Caco-2 (cell line): ENCODE data around the gene IQCK. TPM values are rescaled to one million over a fixed set of nuclear protein-coding genes. Genes with fewer than 3 reads are reported as not detected.
A peak's percentile ranks its signal among the peaks of the same experiment; 100 is the strongest.

Experiments
- Bru-seq: library from RNA; stranded (reverse); fragments of 400-500 nt; gene quantifications from one replicate; lab custom pipeline; 2021; lab: Mats Ljungman, UMichigan
- BruChase-seq, 2 experiments: library from RNA; stranded (reverse); fragments of 400-500 nt; gene quantifications; one replicate each; lab custom pipeline; 2021; lab: Mats Ljungman, UMichigan
- BruUV-seq: library from RNA; stranded (reverse); fragments of 400-500 nt; replicated peaks from 2 replicates; lab custom pipeline; 2021; lab: Mats Ljungman, UMichigan
- CTCF ChIA-PET: fragments of 300-600 bp; sonication (Branson Sonifier 250); formaldehyde crosslinking; loops from one replicate; lab custom pipeline; 2022; ENCODE audit warnings: antibody characterized with exemption; lab: Charles Lee
- POLR2A ChIA-PET: fragments of 300-600 bp; sonication (Branson Sonifier 250); formaldehyde crosslinking; loops from one replicate; lab custom pipeline; 2022; ENCODE audit warnings: antibody characterized with exemption; lab: Charles Lee
- DNase-seq, 2 experiments: peaks; one replicate each; pipeline versions ENCODE4 v3.0.0 to v3.0.0-alpha.2; 2020 to 2022
- H3K27me3 ChIP-seq: replicated peaks from 2 replicates; pipeline ENCODE4 v1.6.0; 2011; ENCODE audit warnings: low read length; ENCODE audit not compliant: control insufficient read depth, insufficient read depth
- H3K36me3 ChIP-seq: 2 replicates; pipeline ENCODE4 v1.5.1; 2011; ENCODE audit warnings: low read length; ENCODE audit not compliant: control insufficient read depth, insufficient read depth
- H3K4me1 ChIP-seq: fragments of 250-450 bp; sonication (Bioruptor Pico); 2 replicates; pipeline ENCODE4 v1.5.1; 2020; ENCODE audit warnings: mild to moderate bottlenecking
- H3K4me3 ChIP-seq: 2 replicates; pipeline ENCODE4 v1.5.1; 2011; ENCODE audit warnings: low read depth, mild to moderate bottlenecking, control low read depth, low read length
- H3K9me3 ChIP-seq: fragments of 250-450 bp; sonication (Bioruptor Pico); 2 replicates; pipeline ENCODE4 v1.5.1; 2020; ENCODE audit warnings: mild to moderate bottlenecking, moderate library complexity
- H3K27ac Mint-ChIP-seq: one replicate; pipeline ENCODE4 v1.8.0; 2022; ENCODE audit warnings: mixed read lengths; ENCODE audit not compliant: unreplicated experiment
- H3K27me3 Mint-ChIP-seq: one replicate; pipeline ENCODE4 v1.8.0; 2022; ENCODE audit warnings: mixed read lengths; ENCODE audit not compliant: insufficient read depth, unreplicated experiment
- H3K36me3 Mint-ChIP-seq: one replicate; pipeline ENCODE4 v1.8.0; 2022; ENCODE audit warnings: mild to moderate bottlenecking, mixed read lengths; ENCODE audit not compliant: insufficient read depth, unreplicated experiment
- H3K4me1 Mint-ChIP-seq: one replicate; pipeline ENCODE4 v1.8.0; 2022; ENCODE audit warnings: low read depth, mixed read lengths; ENCODE audit not compliant: unreplicated experiment
- H3K4me3 Mint-ChIP-seq: one replicate; pipeline ENCODE4 v1.8.0; 2022; ENCODE audit warnings: mild to moderate bottlenecking, moderate library complexity, mixed read lengths; ENCODE audit not compliant: unreplicated experiment
- H3K9me3 Mint-ChIP-seq: one replicate; pipeline ENCODE4 v1.8.0; 2022; ENCODE audit warnings: mixed read lengths; ENCODE audit not compliant: unreplicated experiment
- CTCF ChIP-seq, 2 experiments: fragments of 200-600 bp in 1 of 2; IDR thresholded peaks; 1 replicate in 1 of 2; 2 replicates in 1 of 2; pipeline versions ENCODE4 v1.5.1 to v1.8.0; 2011 to 2022; ENCODE audit warnings: antibody characterized with exemption in 1 of 2, control low read depth in 1 of 2, inconsistent platforms in 1 of 2, low read depth in 1 of 2, low read length in 1 of 2, mild to moderate bottlenecking in 1 of 2, moderate library complexity in 1 of 2; ENCODE audit not compliant: insufficient read depth in 1 of 2, severe bottlenecking in 1 of 2, unreplicated experiment in 1 of 2
- intact Hi-C: fragments of 100-400 bp; cut with micrococcal nuclease; formaldehyde crosslinking; loops from one replicate; pipeline ENCODE4 v1.10.0; 2022; ENCODE audit not compliant: unreplicated experiment
- long read RNA-seq: library from polyadenylated mRNA; stranded (forward); transcript quantifications from one replicate; pipeline ENCODE4 v2.0.0, GENCODE V29; 2022
- total RNA-seq: library from RNA; stranded (reverse); gene quantifications from 2 replicates; pipeline ENCODE4 v1.2.3, GENCODE V29; 2022

Gene IQCK
- total RNA-seq (1.7 and 2.0 TPM in 2 replicates), Bru-seq, nascent RNA (percentile 39 among the genes with signal in this experiment), BruChase-seq, experiment 1, labeled RNA remaining after a 2-hour chase (percentile 39 among the genes with signal in this experiment), BruChase-seq, experiment 2, labeled RNA remaining after a 6-hour chase (percentile 35 among the genes with signal in this experiment)
- long read RNA-seq, partial matches to known transcripts: 2 of 4 reads
- long read RNA-seq, other reads (novel, unspliced or antisense): 2 of 4 reads

- Histone ChIP-seq H3K27me3 (no peaks in the 10 kb centered on the region), H3K4me1 (peaks cover 17% of the 10 kb centered on the region), H3K36me3 (0 out of 2 replicates have a peak, but pooled peaks cover 1% of the 10 kb centered on the region), H3K4me3 (peak within 1 kb of the TSS; percentile 97), H3K9me3 (no peaks in the 10 kb centered on the region)
- Mint-ChIP-seq H3K27ac (peak within 1 kb of the TSS; percentile 88), H3K4me3 (peak within 1 kb of the TSS; percentile 91), H3K9me3 (no peaks in the 10 kb centered on the region), H3K36me3 (peaks cover 31% of the 10 kb centered on the region), H3K27me3 (no peaks in the 10 kb centered on the region), H3K4me1 (peaks cover 18% of the 10 kb centered on the region)
- ChIA-PET CTCF (no interaction called here), POLR2A (interaction anchor here (0.6 to 1.0 kb wide), 3 partner anchors 18 to 29 kb away, joined by 3 read pairs; no protein-coding TSS in a partner anchor)
- DNase-seq: peak; percentile 88 to 89
- intact Hi-C loops: loop anchor here (2.0 to 10.0 kb wide), 2 partner anchors 31 to 167 kb away; partner anchors contain the start of gene GPRC5B
- TF ChIP-seq CTCF (IDR thresholded peaks at IDR 0.05; ENCODE audit: insufficient read depth in 1 of 2, low read depth in 1 of 2, low read length in 1 of 2, severe bottlenecking in 1 of 2, unreplicated experiment in 1 of 2): no peak
- TSS peak; percentile 53 for BruUV-seq
These were observed at the start of gene IQCK, which contains the start of gene KNOP1 for GRCh38 chr16:19717741-19718623. TSS of gene IQCK (plus strand) at chr16:19718271. CDS start at chr16:19718307, 36 bp downstream. TSS of gene KNOP1 (minus strand) at chr16:19718227. CDS start at chr16:19715035, 3,192 bp downstream.

GRCh38 chr16:19672378-19672777 lies 45.7 kb upstream of the IQCK start:
- no TSS peak for BruUV-seq
- no peak for DNase-seq
- H3K36me3 Mint-ChIP-seq: no peaks in the 10 kb centered on the region
- Histone ChIP-seq H3K9me3 (no peaks in the 10 kb centered on the region), H3K4me3 (no peak overlapping the region), H3K4me1 (no peaks in the 10 kb centered on the region), H3K27me3 (no peaks in the 10 kb centered on the region), H3K36me3 (no peaks in the 10 kb centered on the region)
- H3K27me3 Mint-ChIP-seq: no peaks in the 10 kb centered on the region
- no peak overlapping the region for H3K27ac Mint-ChIP-seq
- POLR2A ChIA-PET: interaction anchor here (0.6 kb wide), 1 partner anchor 1811 kb away, joined by 5 read pairs; no protein-coding TSS in a partner anchor
- no peaks in the 10 kb centered on the region for H3K9me3 Mint-ChIP-seq
- no peaks in the 10 kb centered on the region for H3K4me1 Mint-ChIP-seq
- intact Hi-C loops: no loop called here
- H3K4me3 Mint-ChIP-seq: no peak overlapping the region
- no peak for TF ChIP-seq CTCF (IDR thresholded peaks at IDR 0.05; ENCODE audit: insufficient read depth in 1 of 2, low read depth in 1 of 2, low read length in 1 of 2, severe bottlenecking in 1 of 2, unreplicated experiment in 1 of 2)
- CTCF ChIA-PET: no interaction called here

GRCh38 chr16:19674485-19674884 lies 43.6 kb upstream of the IQCK start:
- H3K27ac Mint-ChIP-seq: no peak overlapping the region
- intact Hi-C loops: no loop called here
- no peak for TF ChIP-seq CTCF (IDR thresholded peaks at IDR 0.05; ENCODE audit: insufficient read depth in 1 of 2, low read depth in 1 of 2, low read length in 1 of 2, severe bottlenecking in 1 of 2, unreplicated experiment in 1 of 2)
- Histone ChIP-seq H3K27me3 (no peaks in the 10 kb centered on the region), H3K36me3 (no peaks in the 10 kb centered on the region), H3K4me3 (no peak overlapping the region), H3K9me3 (no peaks in the 10 kb centered on the region), H3K4me1 (no peaks in the 10 kb centered on the region)
- BruUV-seq: no TSS peak
- DNase-seq: no peak
- no peaks in the 10 kb centered on the region for H3K9me3 Mint-ChIP-seq
- H3K4me1 Mint-ChIP-seq: no peaks in the 10 kb centered on the region
- no peaks in the 10 kb centered on the region for H3K27me3 Mint-ChIP-seq
- H3K4me3 Mint-ChIP-seq: no peak overlapping the region
- ChIA-PET POLR2A (no interaction called here), CTCF (no interaction called here)
- no peaks in the 10 kb centered on the region for H3K36me3 Mint-ChIP-seq
